ENCODE measurements around the gene MBD3L1. TPM values are rescaled to one million over a fixed set of nuclear protein-coding genes. Genes with fewer than 3 reads are reported as not detected.

MBD3L1 gene
- total RNA-seq, 1 donor from 2014 or later = not detected

- no peak for ATAC-seq (ENCODE audit: low read depth)
- Mint-ChIP-seq H3K27ac (no peak overlapping the region), H3K36me3 (ENCODE audit: low read depth) (no peaks in the 10 kb centered on the region), H3K27me3 (peaks cover 2% of the 10 kb centered on the region), H3K4me1 (no peaks in the 10 kb centered on the region), H3K4me3 (no peak overlapping the region), H3K9me3 (peaks cover 16% of the 10 kb centered on the region)
- ChIA-PET CTCF (no interaction called here), POLR2A (no interaction called here)
- no peak for TF ChIP-seq CTCF (IDR thresholded peaks at IDR 0.05)
- intact Hi-C loops (cut with micrococcal nuclease) = no loop called here
- DNase-seq = no peak
Observed at GRCh38 chr19:8877854-8878705, 45.9 kb downstream of the MBD3L1 start.

- intact Hi-C loops (cut with micrococcal nuclease) = no loop called here
- CTCF ChIA-PET = no interaction called here
Observed at GRCh38 chr19:8880868-8881488, 48.8 kb downstream of the MBD3L1 start.

GRCh38 chr19:8881512-8881911 is 49.3 kb downstream of the MBD3L1 start:
- Mint-ChIP-seq H3K27ac (no peak overlapping the region), H3K4me3 (no peak overlapping the region), H3K4me1 (no peaks in the 10 kb centered on the region), H3K9me3 (peaks cover 14% of the 10 kb centered on the region), H3K27me3 (no peaks in the 10 kb centered on the region), H3K36me3 (ENCODE audit: low read depth) (no peaks in the 10 kb centered on the region)
- ChIA-PET CTCF (no interaction called here), POLR2A (no interaction called here)
- intact Hi-C loops (cut with micrococcal nuclease) = no loop called here
- TF ChIP-seq CTCF (IDR thresholded peaks at IDR 0.05) = no peak
- ATAC-seq (ENCODE audit: low read depth) = no peak
- no peak for DNase-seq

More at GRCh38 chr19:8880868-8881488, 48.8 kb downstream of the MBD3L1 start:
- H3K4me3 Mint-ChIP-seq = no peak overlapping the region
- peaks cover 14% of the 10 kb centered on the region for H3K9me3 Mint-ChIP-seq
- POLR2A ChIA-PET = no interaction called here
- no peak overlapping the region for H3K27ac Mint-ChIP-seq
- no peaks in the 10 kb centered on the region for H3K36me3 Mint-ChIP-seq (ENCODE audit: low read depth)
- H3K4me1 Mint-ChIP-seq = no peaks in the 10 kb centered on the region
- H3K27me3 Mint-ChIP-seq = no peaks in the 10 kb centered on the region
- TF ChIP-seq CTCF (IDR thresholded peaks at IDR 0.05) = no peak
- ATAC-seq (ENCODE audit: low read depth) (no peak), DNase-seq (no peak)

GRCh38 chr19:8884416-8884815 is 52.2 kb downstream of the MBD3L1 start:
- no peaks in the 10 kb centered on the region for H3K27me3 Mint-ChIP-seq
- ATAC-seq (ENCODE audit: low read depth) = no peak
- ChIA-PET POLR2A (no interaction called here), CTCF (no interaction called here)
- H3K4me1 Mint-ChIP-seq = no peaks in the 10 kb centered on the region
- no peak for TF ChIP-seq CTCF (IDR thresholded peaks at IDR 0.05)
- H3K4me3 Mint-ChIP-seq = no peak overlapping the region
- no peaks in the 10 kb centered on the region for H3K36me3 Mint-ChIP-seq (ENCODE audit: low read depth)
- peaks cover 10% of the 10 kb centered on the region for H3K9me3 Mint-ChIP-seq
- intact Hi-C loops (cut with micrococcal nuclease) = no loop called here
- no peak overlapping the region for H3K27ac Mint-ChIP-seq
- DNase-seq = no peak

GRCh38 chr19:8887364-8887763 is 55.2 kb downstream of the MBD3L1 start:
- CTCF ChIA-PET = no interaction called here
- Mint-ChIP-seq H3K36me3 (ENCODE audit: low read depth) (no peaks in the 10 kb centered on the region), H3K4me1 (no peaks in the 10 kb centered on the region), H3K27ac (no peak overlapping the region), H3K9me3 (no peaks in the 10 kb centered on the region), H3K4me3 (no peak overlapping the region), H3K27me3 (no peaks in the 10 kb centered on the region)
- DNase-seq (no peak), ATAC-seq (ENCODE audit: low read depth) (no peak)
- intact Hi-C loops (cut with micrococcal nuclease) = no loop called here
- no peak for TF ChIP-seq CTCF (IDR thresholded peaks at IDR 0.05)
- POLR2A ChIA-PET = no interaction called here

All from activated B cell treated with CpG ODN at 0.5 μM for 24 hours (primary cell).